ENCODE results near the gene CNTN5. TPM values are rescaled to one million over a fixed set of nuclear protein-coding genes. Genes with fewer than 3 reads are reported as not detected.

CNTN5 gene
- total RNA-seq, 2 experiments from 2014 or later: not detected

- no peak overlapping the region for H3K27ac ChIP-seq (ENCODE audit: low read depth in 1 of 2, low read length in 2 of 2)
- no peaks in the 10 kb centered on the region for H3K4me1 ChIP-seq (ENCODE audit: insufficient read depth, low read length)
- Mint-ChIP-seq H3K27ac (no peak overlapping the region), H3K27me3 (no peaks in the 10 kb centered on the region), H3K4me1 (ENCODE audit: low read depth) (no peaks in the 10 kb centered on the region), H3K36me3 (ENCODE audit: low read depth) (no peaks in the 10 kb centered on the region), H3K4me3 (no peak overlapping the region), H3K9me3 (peaks cover 5% of the 10 kb centered on the region)
- POLR2A ChIA-PET: no interaction called here
- no peaks in the 10 kb centered on the region for H3K36me3 ChIP-seq (ENCODE audit: insufficient read depth, low read length)
- TF ChIP-seq CTCF (IDR thresholded peaks at IDR 0.05): no peak
- no peak for ATAC-seq (ENCODE audit: poor library complexity)
- DNase-seq: no peak
- no peak overlapping the region for H3K4me3 ChIP-seq (ENCODE audit: low read length)
- intact Hi-C loops (cut with DNase I, micrococcal nuclease): no loop called here
- H3K9me3 ChIP-seq (ENCODE audit: control insufficient read depth in 1 of 2, insufficient read depth in 1 of 2, low read length in 2 of 2): peaks cover 0 to 8% of the 10 kb centered on the region in 2 experiments
- H3K27me3 ChIP-seq (ENCODE audit: control insufficient read depth in 1 of 2, insufficient read depth in 2 of 2, low read length in 2 of 2): no peaks in the 10 kb centered on the region
- CTCF ChIA-PET: no interaction called here
These were observed 149.8 kb downstream of the CNTN5 start for GRCh38 chr11:99170591-99170990.

- TF ChIP-seq CTCF (IDR thresholded peaks at IDR 0.05): no peak
- no peak for DNase-seq
- intact Hi-C loops (cut with DNase I, micrococcal nuclease): no loop called here
- H3K4me1 Mint-ChIP-seq (ENCODE audit: low read depth): no peaks in the 10 kb centered on the region
- H3K27ac ChIP-seq (ENCODE audit: low read depth in 1 of 2, low read length in 2 of 2): no peak overlapping the region
- ChIA-PET POLR2A (no interaction called here), CTCF (no interaction called here)
- no peak overlapping the region for H3K4me3 Mint-ChIP-seq
- H3K36me3 Mint-ChIP-seq (ENCODE audit: low read depth): no peaks in the 10 kb centered on the region
- no peak overlapping the region for H3K4me3 ChIP-seq (ENCODE audit: low read length)
- no peaks in the 10 kb centered on the region for H3K27me3 Mint-ChIP-seq
- H3K9me3 ChIP-seq (ENCODE audit: control insufficient read depth in 1 of 2, insufficient read depth in 1 of 2, low read length in 2 of 2): peaks cover 0 to 8% of the 10 kb centered on the region in 2 experiments
- no peak for ATAC-seq (ENCODE audit: poor library complexity)
- no peaks in the 10 kb centered on the region for H3K27me3 ChIP-seq (ENCODE audit: control insufficient read depth in 1 of 2, insufficient read depth in 2 of 2, low read length in 2 of 2)
- no peaks in the 10 kb centered on the region for H3K36me3 ChIP-seq (ENCODE audit: insufficient read depth, low read length)
- no peak overlapping the region for H3K27ac Mint-ChIP-seq
- H3K4me1 ChIP-seq (ENCODE audit: insufficient read depth, low read length): no peaks in the 10 kb centered on the region
- H3K9me3 Mint-ChIP-seq: peaks cover 7% of the 10 kb centered on the region
These were observed 150.6 kb downstream of the CNTN5 start for GRCh38 chr11:99171330-99171729.

GRCh38 chr11:99176430-99176829 is 155.7 kb downstream of the CNTN5 start:
- H3K36me3 ChIP-seq (ENCODE audit: insufficient read depth, low read length): no peaks in the 10 kb centered on the region
- no peak overlapping the region for H3K27ac Mint-ChIP-seq
- H3K9me3 ChIP-seq (ENCODE audit: control insufficient read depth in 1 of 2, insufficient read depth in 1 of 2, low read length in 2 of 2): peaks cover 0 to 13% of the 10 kb centered on the region in 2 experiments
- POLR2A ChIA-PET: no interaction called here
- no peak overlapping the region for H3K4me3 ChIP-seq (ENCODE audit: low read length)
- no peaks in the 10 kb centered on the region for H3K36me3 Mint-ChIP-seq (ENCODE audit: low read depth)
- H3K27me3 ChIP-seq (ENCODE audit: control insufficient read depth in 1 of 2, insufficient read depth in 2 of 2, low read length in 2 of 2): no peaks in the 10 kb centered on the region
- H3K4me3 Mint-ChIP-seq: no peak overlapping the region
- H3K9me3 Mint-ChIP-seq: peaks cover 23% of the 10 kb centered on the region
- intact Hi-C loops (cut with DNase I, micrococcal nuclease): no loop called here
- no peak overlapping the region for H3K27ac ChIP-seq (ENCODE audit: low read depth in 1 of 2, low read length in 2 of 2)
- ATAC-seq (ENCODE audit: poor library complexity): no peak
- no peaks in the 10 kb centered on the region for H3K27me3 Mint-ChIP-seq
- H3K4me1 ChIP-seq (ENCODE audit: insufficient read depth, low read length): no peaks in the 10 kb centered on the region
- CTCF ChIA-PET: no interaction called here
- no peak for DNase-seq
- TF ChIP-seq CTCF (IDR thresholded peaks at IDR 0.05): no peak
- no peaks in the 10 kb centered on the region for H3K4me1 Mint-ChIP-seq (ENCODE audit: low read depth)

Measured in CD4-positive, alpha-beta T cell (primary cell).